ENCODE data around the gene BEND2. TPM values are rescaled to one million over a fixed set of nuclear protein-coding genes. Genes with fewer than 3 reads are reported as not detected.

The BEND2 gene
- total and polyA plus RNA-seq, 4 donors = 0.09 TPM; not detected in 3

DNA sequence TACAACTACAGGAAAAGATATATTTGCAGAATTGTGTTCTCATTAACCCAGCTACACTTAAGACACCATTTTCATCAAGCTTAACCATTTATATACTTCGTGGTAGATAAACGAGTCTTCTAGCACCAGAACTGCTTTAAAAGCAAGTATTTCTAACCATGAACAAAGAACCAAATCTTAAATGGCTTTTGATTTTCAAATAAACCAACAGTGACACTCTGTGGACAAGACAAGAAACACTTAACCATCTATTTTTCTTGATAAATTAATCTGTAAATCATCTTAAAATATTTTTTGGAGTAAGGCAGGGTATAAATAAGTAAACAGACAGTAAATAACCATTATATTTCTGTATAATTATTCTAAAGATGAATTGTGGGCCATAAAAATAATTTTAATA, 10.2 kb downstream of the BEND2 start:
- DNase-seq (ENCODE audit: low spot score) = no peak
- 19% methylated on average over 2 of the region's 2 CpGs for WGBS

DNA sequence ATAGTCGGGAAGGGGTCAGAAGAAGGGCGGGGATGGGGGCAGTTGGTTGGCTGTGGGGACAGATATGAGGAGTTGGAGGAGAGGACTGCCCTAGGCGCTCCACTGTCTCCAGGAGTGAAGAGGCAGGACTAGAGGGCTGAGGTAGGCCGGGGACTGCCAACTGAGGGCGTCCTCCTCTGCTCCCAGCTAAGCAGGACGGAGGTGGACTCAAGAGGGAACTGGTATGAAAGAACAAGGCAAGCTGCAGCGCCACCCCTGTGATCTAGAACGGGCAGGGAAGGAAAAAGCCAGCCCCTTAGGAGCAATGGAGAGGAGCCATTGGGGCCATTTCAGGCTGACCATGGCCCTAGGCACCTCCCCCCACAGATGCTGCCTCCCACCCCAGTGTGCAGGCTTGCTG, 14.0 kb downstream of the BEND2 start:
- no peak for DNase-seq (ENCODE audit: low spot score)
- Histone ChIP-seq H3K36me3 (ENCODE audit: control insufficient read depth in 4 of 4, insufficient read depth in 3 of 4, low read depth in 1 of 4, low read length in 3 of 4) (no peaks in the 10 kb centered on the region), H3K27me3 (ENCODE audit: control insufficient read depth in 4 of 4, insufficient read depth in 4 of 4, low read length in 3 of 4) (no peaks in the 10 kb centered on the region), H3K4me1 (ENCODE audit: control insufficient read depth in 4 of 4, insufficient read depth in 4 of 4, low read length in 3 of 4) (no peaks in the 10 kb centered on the region), H3K9ac (ENCODE audit: low read depth in 1 of 2, low read length in 2 of 2) (no peak overlapping the region), H3K27ac (ENCODE audit: low read depth in 1 of 2, low read length in 2 of 2) (no peak overlapping the region), H3K9me3 (ENCODE audit: control insufficient read depth in 4 of 4, low read length in 3 of 4) (no peaks in the 10 kb centered on the region), H3K4me3 (ENCODE audit: low read depth in 1 of 3, low read length in 3 of 3) (no peak overlapping the region)
- 89% methylated on average over 8 of the region's 8 CpGs for WGBS
- TF ChIP-seq HNF4G (IDR thresholded peaks at IDR 0.05) (no peak), EGR1 (IDR thresholded peaks at IDR 0.05; ENCODE audit: low read depth in 2 of 2) (no peak), RAD21 (IDR thresholded peaks at IDR 0.05) (no peak)
- TF ChIP-seq, protein P1, sequence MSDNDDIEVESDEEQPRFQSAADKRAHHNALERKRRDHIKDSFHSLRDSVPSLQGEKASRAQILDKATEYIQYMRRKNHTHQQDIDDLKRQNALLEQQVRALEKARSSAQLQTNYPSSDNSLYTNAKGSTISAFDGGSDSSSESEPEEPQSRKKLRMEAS (IDR thresholded peaks at IDR 0.05) = no peak
- TF ChIP-seq, protein P2, sequence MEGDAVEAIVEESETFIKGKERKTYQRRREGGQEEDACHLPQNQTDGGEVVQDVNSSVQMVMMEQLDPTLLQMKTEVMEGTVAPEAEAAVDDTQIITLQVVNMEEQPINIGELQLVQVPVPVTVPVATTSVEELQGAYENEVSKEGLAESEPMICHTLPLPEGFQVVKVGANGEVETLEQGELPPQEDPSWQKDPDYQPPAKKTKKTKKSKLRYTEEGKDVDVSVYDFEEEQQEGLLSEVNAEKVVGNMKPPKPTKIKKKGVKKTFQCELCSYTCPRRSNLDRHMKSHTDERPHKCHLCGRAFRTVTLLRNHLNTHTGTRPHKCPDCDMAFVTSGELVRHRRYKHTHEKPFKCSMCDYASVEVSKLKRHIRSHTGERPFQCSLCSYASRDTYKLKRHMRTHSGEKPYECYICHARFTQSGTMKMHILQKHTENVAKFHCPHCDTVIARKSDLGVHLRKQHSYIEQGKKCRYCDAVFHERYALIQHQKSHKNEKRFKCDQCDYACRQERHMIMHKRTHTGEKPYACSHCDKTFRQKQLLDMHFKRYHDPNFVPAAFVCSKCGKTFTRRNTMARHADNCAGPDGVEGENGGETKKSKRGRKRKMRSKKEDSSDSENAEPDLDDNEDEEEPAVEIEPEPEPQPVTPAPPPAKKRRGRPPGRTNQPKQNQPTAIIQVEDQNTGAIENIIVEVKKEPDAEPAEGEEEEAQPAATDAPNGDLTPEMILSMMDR (IDR thresholded peaks at IDR 0.05; ENCODE audit: low read depth, low read length, missing input control) = no peak

More for the DNA sequence above, 10.2 kb downstream of the BEND2 start:
- H3K27ac ChIP-seq (ENCODE audit: low read depth in 1 of 2, low read length in 2 of 2) = no peak overlapping the region
- no peak overlapping the region for H3K9ac ChIP-seq (ENCODE audit: low read depth in 1 of 2, low read length in 2 of 2)
- no peak overlapping the region for H3K4me3 ChIP-seq (ENCODE audit: low read depth in 1 of 3, low read length in 3 of 3)
- no peaks in the 10 kb centered on the region for H3K36me3 ChIP-seq (ENCODE audit: control insufficient read depth in 4 of 4, insufficient read depth in 3 of 4, low read depth in 1 of 4, low read length in 3 of 4)
- H3K4me1 ChIP-seq (ENCODE audit: control insufficient read depth in 4 of 4, insufficient read depth in 4 of 4, low read length in 3 of 4) = no peaks in the 10 kb centered on the region
- TF ChIP-seq, protein P2 (IDR thresholded peaks at IDR 0.05; ENCODE audit: low read depth, low read length, missing input control) = peak; percentile 27
- TF ChIP-seq FOXA2 (IDR thresholded peaks at IDR 0.05) (no peak), RAD21 (IDR thresholded peaks at IDR 0.05) (peak; percentile 67 to 71)
- no peaks in the 10 kb centered on the region for H3K27me3 ChIP-seq (ENCODE audit: control insufficient read depth in 4 of 4, insufficient read depth in 4 of 4, low read length in 3 of 4)
- H3K9me3 ChIP-seq (ENCODE audit: control insufficient read depth in 4 of 4, low read length in 3 of 4) = no peaks in the 10 kb centered on the region

DNA sequence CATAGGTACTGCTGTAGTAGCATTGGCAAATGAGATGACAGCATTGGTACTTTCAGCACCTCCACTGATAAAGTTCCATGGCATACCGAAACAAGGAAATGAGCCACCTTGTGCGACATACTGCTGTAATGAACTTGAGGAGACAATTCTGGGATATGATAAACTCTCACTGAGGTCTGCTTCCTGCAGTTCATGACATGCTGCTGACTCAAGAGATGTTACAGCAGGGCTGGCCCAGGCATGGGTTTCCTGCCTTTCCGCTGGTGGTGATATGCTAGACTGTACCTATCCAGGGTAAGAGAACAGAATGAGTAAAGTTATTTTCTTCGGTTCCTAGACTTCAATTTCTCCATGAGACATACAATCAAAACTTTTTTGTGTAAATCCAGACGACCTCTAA, 17.1 kb downstream of the BEND2 start:
- Histone ChIP-seq H3K9me3 (ENCODE audit: control insufficient read depth in 4 of 4, low read length in 3 of 4) (no peaks in the 10 kb centered on the region), H3K36me3 (ENCODE audit: control insufficient read depth in 4 of 4, insufficient read depth in 3 of 4, low read depth in 1 of 4, low read length in 3 of 4) (no peaks in the 10 kb centered on the region), H3K9ac (ENCODE audit: low read depth in 1 of 2, low read length in 2 of 2) (no peak overlapping the region), H3K27ac (ENCODE audit: low read depth in 1 of 2, low read length in 2 of 2) (no peak overlapping the region), H3K27me3 (ENCODE audit: control insufficient read depth in 4 of 4, insufficient read depth in 4 of 4, low read length in 3 of 4) (no peaks in the 10 kb centered on the region), H3K4me1 (ENCODE audit: control insufficient read depth in 4 of 4, insufficient read depth in 4 of 4, low read length in 3 of 4) (no peaks in the 10 kb centered on the region), H3K4me3 (ENCODE audit: low read depth in 1 of 3, low read length in 3 of 3) (no peak overlapping the region)
- WGBS = 75% methylated on average over 5 of the region's 5 CpGs
- DNase-seq (ENCODE audit: low spot score) = no peak
- TF ChIP-seq EGR1 (IDR thresholded peaks at IDR 0.05; ENCODE audit: low read depth in 2 of 2) = no peak
- TF ChIP-seq HNF4G (IDR thresholded peaks at IDR 0.05) = no peak
- TF ChIP-seq JUND (IDR thresholded peaks at IDR 0.05) = no peak
- TF ChIP-seq, protein P3, sequence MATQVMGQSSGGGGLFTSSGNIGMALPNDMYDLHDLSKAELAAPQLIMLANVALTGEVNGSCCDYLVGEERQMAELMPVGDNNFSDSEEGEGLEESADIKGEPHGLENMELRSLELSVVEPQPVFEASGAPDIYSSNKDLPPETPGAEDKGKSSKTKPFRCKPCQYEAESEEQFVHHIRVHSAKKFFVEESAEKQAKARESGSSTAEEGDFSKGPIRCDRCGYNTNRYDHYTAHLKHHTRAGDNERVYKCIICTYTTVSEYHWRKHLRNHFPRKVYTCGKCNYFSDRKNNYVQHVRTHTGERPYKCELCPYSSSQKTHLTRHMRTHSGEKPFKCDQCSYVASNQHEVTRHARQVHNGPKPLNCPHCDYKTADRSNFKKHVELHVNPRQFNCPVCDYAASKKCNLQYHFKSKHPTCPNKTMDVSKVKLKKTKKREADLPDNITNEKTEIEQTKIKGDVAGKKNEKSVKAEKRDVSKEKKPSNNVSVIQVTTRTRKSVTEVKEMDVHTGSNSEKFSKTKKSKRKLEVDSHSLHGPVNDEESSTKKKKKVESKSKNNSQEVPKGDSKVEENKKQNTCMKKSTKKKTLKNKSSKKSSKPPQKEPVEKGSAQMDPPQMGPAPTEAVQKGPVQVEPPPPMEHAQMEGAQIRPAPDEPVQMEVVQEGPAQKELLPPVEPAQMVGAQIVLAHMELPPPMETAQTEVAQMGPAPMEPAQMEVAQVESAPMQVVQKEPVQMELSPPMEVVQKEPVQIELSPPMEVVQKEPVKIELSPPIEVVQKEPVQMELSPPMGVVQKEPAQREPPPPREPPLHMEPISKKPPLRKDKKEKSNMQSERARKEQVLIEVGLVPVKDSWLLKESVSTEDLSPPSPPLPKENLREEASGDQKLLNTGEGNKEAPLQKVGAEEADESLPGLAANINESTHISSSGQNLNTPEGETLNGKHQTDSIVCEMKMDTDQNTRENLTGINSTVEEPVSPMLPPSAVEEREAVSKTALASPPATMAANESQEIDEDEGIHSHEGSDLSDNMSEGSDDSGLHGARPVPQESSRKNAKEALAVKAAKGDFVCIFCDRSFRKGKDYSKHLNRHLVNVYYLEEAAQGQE (IDR thresholded peaks at IDR 0.05) = no peak
- TF ChIP-seq, protein P2 (IDR thresholded peaks at IDR 0.05; ENCODE audit: low read depth, low read length, missing input control) = no peak
- no peak for TF ChIP-seq RXRA (IDR thresholded peaks at IDR 0.05)
- TF ChIP-seq YY1 (IDR thresholded peaks at IDR 0.05) = no peak
- TF ChIP-seq SP1 (IDR thresholded peaks at IDR 0.05) = no peak
- TF ChIP-seq, protein P4, sequence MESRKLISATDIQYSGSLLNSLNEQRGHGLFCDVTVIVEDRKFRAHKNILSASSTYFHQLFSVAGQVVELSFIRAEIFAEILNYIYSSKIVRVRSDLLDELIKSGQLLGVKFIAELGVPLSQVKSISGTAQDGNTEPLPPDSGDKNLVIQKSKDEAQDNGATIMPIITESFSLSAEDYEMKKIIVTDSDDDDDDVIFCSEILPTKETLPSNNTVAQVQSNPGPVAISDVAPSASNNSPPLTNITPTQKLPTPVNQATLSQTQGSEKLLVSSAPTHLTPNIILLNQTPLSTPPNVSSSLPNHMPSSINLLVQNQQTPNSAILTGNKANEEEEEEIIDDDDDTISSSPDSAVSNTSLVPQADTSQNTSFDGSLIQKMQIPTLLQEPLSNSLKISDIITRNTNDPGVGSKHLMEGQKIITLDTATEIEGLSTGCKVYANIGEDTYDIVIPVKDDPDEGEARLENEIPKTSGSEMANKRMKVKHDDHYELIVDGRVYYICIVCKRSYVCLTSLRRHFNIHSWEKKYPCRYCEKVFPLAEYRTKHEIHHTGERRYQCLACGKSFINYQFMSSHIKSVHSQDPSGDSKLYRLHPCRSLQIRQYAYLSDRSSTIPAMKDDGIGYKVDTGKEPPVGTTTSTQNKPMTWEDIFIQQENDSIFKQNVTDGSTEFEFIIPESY (IDR thresholded peaks at IDR 0.05) = no peak
- TF ChIP-seq FOXA1 (IDR thresholded peaks at IDR 0.05) = no peak
- TF ChIP-seq HNF4A (conservative IDR thresholded peaks at IDR 0.05) = no peak
- TF ChIP-seq, protein P5, sequence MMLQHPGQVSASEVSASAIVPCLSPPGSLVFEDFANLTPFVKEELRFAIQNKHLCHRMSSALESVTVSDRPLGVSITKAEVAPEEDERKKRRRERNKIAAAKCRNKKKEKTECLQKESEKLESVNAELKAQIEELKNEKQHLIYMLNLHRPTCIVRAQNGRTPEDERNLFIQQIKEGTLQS (IDR thresholded peaks at IDR 0.05) = no peak
